ENCODE measurements around the gene ZSCAN23. TPM values are rescaled to one million over a fixed set of nuclear protein-coding genes. Genes with fewer than 3 reads are reported as not detected.

Gene ZSCAN23
- total and polyA plus RNA-seq, 2 of the 8 experiments (the other 6 are each of a cell fraction or from before 2014, with no cell fraction given) = 0.74 to 5.3 TPM

- Histone ChIP-seq H3K23me2 (ENCODE audit: low read depth, low read length) (peaks cover 7% of the 10 kb centered on the region), H3K4ac (replicated peaks; ENCODE audit: insufficient read length, low read depth, low read length) (no peak overlapping the region), H3K27me3 (replicated peaks in 1 of 4; ENCODE audit: control insufficient read depth in 3 of 4, extremely low read depth in 1 of 4, insufficient read depth in 3 of 4, low read length in 3 of 4) (peaks cover 0 to 2% (median 0%) of the 10 kb centered on the region in 4 experiments; a peak in 2 of 7 replicates), H3K36me3 (ENCODE audit: control insufficient read depth in 2 of 4, insufficient read depth in 4 of 4, low read length in 3 of 4) (no peaks in the 10 kb centered on the region), H2BK120ac (replicated peaks; ENCODE audit: low read depth, low read length) (no peak overlapping the region), H4K5ac (ENCODE audit: insufficient read length, low read depth, low read length) (no peak overlapping the region), H3K79me2 (ENCODE audit: control insufficient read depth in 1 of 2, insufficient read depth in 2 of 2, low read length in 2 of 2) (no peaks in the 10 kb centered on the region), H3K56ac (replicated peaks; ENCODE audit: insufficient read length, low read depth, low read length) (no peak overlapping the region), H3K79me1 (ENCODE audit: low read depth, low read length) (no peaks in the 10 kb centered on the region), H3K14ac (ENCODE audit: insufficient read length) (no peak overlapping the region), H2AK5ac (ENCODE audit: low read depth, low read length) (no peak overlapping the region), H2BK15ac (ENCODE audit: low read length) (no peak overlapping the region), H3K9ac (replicated peaks in 1 of 4; ENCODE audit: extremely low read depth in 1 of 4, low read depth in 3 of 4, low read length in 3 of 4) (no peak overlapping the region), H3K4me2 (ENCODE audit: insufficient read depth in 1 of 2, low read depth in 2 of 2, low read length in 2 of 2) (no peak overlapping the region), H3K4me3 (ENCODE audit: extremely low read depth in 1 of 4, insufficient read depth in 2 of 4, low read depth in 3 of 4, low read length in 4 of 4) (no peak overlapping the region), H2BK12ac (ENCODE audit: low read depth, low read length) (no peak overlapping the region), H2BK20ac (ENCODE audit: low read length) (no peak overlapping the region), H2BK5ac (ENCODE audit: low read depth, low read length) (no peak overlapping the region), H3K18ac (ENCODE audit: extremely low read depth, low read length) (no peak overlapping the region), H3K27ac (ENCODE audit: low read depth, low read length) (no peak overlapping the region), H4K8ac (ENCODE audit: extremely low read depth, insufficient read depth, low read length) (no peak overlapping the region), H3K23ac (ENCODE audit: insufficient read length) (no peak overlapping the region), H3K9me3 (ENCODE audit: insufficient read depth in 2 of 2, low read depth in 1 of 2, low read length in 1 of 2) (no peaks in the 10 kb centered on the region), H3K4me1 (replicated peaks in 1 of 4; ENCODE audit: control insufficient read depth in 3 of 4, insufficient read depth in 4 of 4, low read length in 3 of 4) (peaks cover 0 to 6% (median 2%) of the 10 kb centered on the region in 4 experiments; a peak in 2 of 7 replicates), H4K20me1 (replicated peaks in 1 of 2; ENCODE audit: control insufficient read depth in 1 of 2, insufficient read depth in 2 of 2, low read length in 2 of 2) (no peaks in the 10 kb centered on the region), H4K91ac (replicated peaks; ENCODE audit: insufficient read length, low read length) (no peak overlapping the region), H2AFZ (ENCODE audit: low read length) (no peak overlapping the region)
- ChIA-PET POLR2A (ENCODE audit: partially characterized antibody) (no interaction called here), CTCF (ENCODE audit: partially characterized antibody) (interaction anchor here (1.0 kb wide), 1 partner anchor 96 kb away, joined by 3 read pairs; no protein-coding TSS in a partner anchor)
- FAIRE-seq = no peak
- no peak for DNase-seq (ENCODE audit: low read depth in 1 of 2, low spot score in 2 of 2)
- WGBS, 2 experiments (ENCODE audit: extremely low coverage in 1 of 2, insufficient coverage in 1 of 2, insufficient read length in 1 of 2, insufficient replicate concordance in 2 of 2, low coverage in 1 of 2, low lambda C conversion rate in 2 of 2, missing lambda C conversion rate in 1 of 2) = 73% methylated on average over 3 of the region's 3 CpGs; no CpG with 5 or more reads in 1 of the 2 experiments
- TF ChIP-seq TBP (IDR thresholded peaks at IDR 0.05; ENCODE audit: low read depth, low read length) = no peak
- no peak for TF ChIP-seq JUN (IDR thresholded peaks at IDR 0.05; ENCODE audit: low read depth, low read length)
- no peak for TF ChIP-seq E2F6 (IDR thresholded peaks at IDR 0.05)
- no peak for TF ChIP-seq RNF2 (IDR thresholded peaks at IDR 0.05; ENCODE audit: borderline replicate concordance, low read depth, low read length, missing control alignments, poor library complexity, severe bottlenecking)
- TF ChIP-seq SAP30 (IDR thresholded peaks at IDR 0.05; ENCODE audit: insufficient read depth, insufficient replicate concordance, low read length) = no peak
- no peak for TF ChIP-seq KDM5A (IDR thresholded peaks at IDR 0.05; ENCODE audit: low read length)
- no peak for TF ChIP-seq PHF8 (conservative IDR thresholded peaks at IDR 0.05; ENCODE audit: low read depth, low read length)
- TF ChIP-seq CTCF (IDR thresholded peaks at IDR 0.05; ENCODE audit: control extremely low read depth in 1 of 3, insufficient read depth in 1 of 3, low read depth in 1 of 3, low read length in 3 of 3) = no peak
These were observed 43.9 kb upstream of the ZSCAN23 start for GRCh38 chr6:28486988-28487742.

All from H1 (cell line).